K562 (cell line): ENCODE results near the gene LSM4. TPM values are rescaled to one million over a fixed set of nuclear protein-coding genes. Genes with fewer than 3 reads are reported as not detected.
A peak's percentile ranks its signal among the peaks of the same experiment; 100 is the strongest.

Experiments
- BHLHE40 ChIP-seq: IDR thresholded peaks from 2 replicates; pipeline ENCODE4 v1.6.1; 2011; ENCODE audit warnings: low read length, improper control_type of control experiment
- CC2D1A ChIP-seq: fragments of 450-650 bp; IDR thresholded peaks from 2 replicates; pipeline ENCODE4 v1.6.1; 2017; ENCODE audit warnings: mild to moderate bottlenecking
- FOSL1 ChIP-seq: fragments of 200-800 bp; sonication (Bioruptor generic); conservative IDR thresholded peaks from 2 replicates; pipeline ENCODE4 v1.6.1; 2016; ENCODE audit warnings: missing genetic modification characterization, missing compliant biosample characterization
- MBD2 ChIP-seq: sonication (generic); IDR thresholded peaks from 2 replicates; pipeline ENCODE4 v1.6.1; 2016; ENCODE audit warnings: low read depth, borderline replicate concordance
- MTA2 ChIP-seq: fragments of 450-650 bp; IDR thresholded peaks from 2 replicates; pipeline ENCODE4 v1.6.1; 2016; ENCODE audit warnings: low read depth
- MTA3 ChIP-seq: fragments of 450-650 bp; formaldehyde crosslinking; IDR thresholded peaks from 2 replicates; pipeline ENCODE4 v1.6.1; 2017; ENCODE audit warnings: mild to moderate bottlenecking, borderline replicate concordance
- NR4A1 ChIP-seq, 2 experiments: fragments of 250-450 bp in 1 of 2; fragments of 450-650 bp in 1 of 2; sonication (Bioruptor Pico) in 1 of 2; IDR thresholded peaks; 2 replicates each; pipeline versions ENCODE4 v1.4.0 to v1.6.1; 2016 to 2020; ENCODE audit warnings: mild to moderate bottlenecking in 2 of 2, missing compliant biosample characterization in 1 of 2, missing genetic modification characterization in 1 of 2, moderate library complexity in 1 of 2
- PHB ChIP-seq: fragments of 250-450 bp; sonication (Bioruptor Pico); IDR thresholded peaks from 2 replicates; pipeline ENCODE4 v1.5.0; 2021
- PHF8 ChIP-seq: fragments of 200-600 bp; sonication (generic); IDR thresholded peaks from 2 replicates; pipeline ENCODE4 v1.6.1; 2012; ENCODE audit warnings: mixed run types, mild to moderate bottlenecking, inconsistent platforms, low read length, moderate library complexity, borderline replicate concordance
- SAFB ChIP-seq: fragments of 200-400 bp; formaldehyde crosslinking; IDR thresholded peaks from 2 replicates; pipeline ENCODE4 v1.6.1; 2017; ENCODE audit warnings: low read depth, low read length, borderline replicate concordance
- SP2 ChIP-seq: IDR thresholded peaks from 2 replicates; pipeline ENCODE4 v1.6.1; 2011; ENCODE audit warnings: mild to moderate bottlenecking, low read depth, low read length, moderate library complexity; ENCODE audit not compliant: poor library complexity, severe bottlenecking; ENCODE audit errors: extremely low read depth
- SRSF1 ChIP-seq: fragments of 200-400 bp; formaldehyde crosslinking; IDR thresholded peaks from 2 replicates; pipeline ENCODE4 v1.6.1; 2017; ENCODE audit warnings: mild to moderate bottlenecking, low read depth, low read length, moderate library complexity
- WHSC1 ChIP-seq: IDR thresholded peaks from one replicate; pipeline ENCODE4 v1.6.1; 2012; ENCODE audit warnings: low read length, control low read depth, inconsistent platforms
- ZKSCAN3 ChIP-seq: fragments of 250-450 bp; sonication (Bioruptor Pico); IDR thresholded peaks from 2 replicates; pipeline ENCODE4 v1.4.0; 2020
- ZNF408 ChIP-seq: fragments of 250-450 bp; sonication (Bioruptor Pico); IDR thresholded peaks from 2 replicates; pipeline ENCODE4 v1.4.0; 2020; ENCODE audit warnings: low read depth, mild to moderate bottlenecking, moderate library complexity
- ZNF586 ChIP-seq: fragments of 450-650 bp; formaldehyde crosslinking; conservative IDR thresholded peaks from 2 replicates; pipeline ENCODE4 v1.4.0; 2020; ENCODE audit warnings: mild to moderate bottlenecking, moderate library complexity
- polyA plus RNA-seq, 8 experiments: library from polyadenylated mRNA; depleted of rRNA in 4 of 8; stranded (reverse) in 5 of 8; unstranded in 3 of 8; fragments of >200 nt; fragmentation: Nextera tagmentation in 2 of 8; fragmentation: Illumina TruSeq in 1 of 8; extraction: Ambion mirVana in 2 of 8; extraction: Trizol in 1 of 8; gene quantifications; 2 replicates each; pipeline versions ENCODE4 v1.2.1 to v1.2.3, GENCODE V29; 2011 to 2014; ENCODE audit warnings: inconsistent platforms in 1 of 8, missing spikeins in 1 of 8
- total RNA-seq, 7 experiments: library from RNA; depleted of rRNA in 6 of 7; stranded (reverse); fragments of >200 nt in 6 of 7; fragmentation: Illumina TruSeq in 2 of 7; extraction: Trizol in 2 of 7; gene quantifications; 2 replicates each; pipeline versions ENCODE4 v1.2.1 to v1.2.3, GENCODE V29; 2011 to 2021; ENCODE audit warnings: low replicate concordance in 1 of 7
- TF ChIP-seq, protein P1 (sequence below): fragments of 250-450 bp; sonication (Bioruptor Pico); IDR thresholded peaks from 2 replicates; pipeline ENCODE4 v1.4.0; 2020
- TF ChIP-seq, protein P2 (sequence below): fragments of 450-650 bp; IDR thresholded peaks from 2 replicates; pipeline ENCODE4 v1.6.1; 2016; ENCODE audit warnings: missing biosample characterization, missing genetic modification characterization
- TF ChIP-seq, protein P3 (sequence below), 2 experiments: IDR thresholded peaks; 2 replicates each; pipeline ENCODE4 v1.6.1; 2012; ENCODE audit warnings: improper control_type of control experiment in 2 of 2, low read depth in 2 of 2, low read length in 2 of 2, borderline replicate concordance in 1 of 2

LSM4 gene
- total and polyA plus RNA-seq, 9 of the 15 experiments (the other 6 are each of a cell fraction or from before 2014, with no cell fraction given): 11.9 to 763 (median 202) TPM

DNA sequence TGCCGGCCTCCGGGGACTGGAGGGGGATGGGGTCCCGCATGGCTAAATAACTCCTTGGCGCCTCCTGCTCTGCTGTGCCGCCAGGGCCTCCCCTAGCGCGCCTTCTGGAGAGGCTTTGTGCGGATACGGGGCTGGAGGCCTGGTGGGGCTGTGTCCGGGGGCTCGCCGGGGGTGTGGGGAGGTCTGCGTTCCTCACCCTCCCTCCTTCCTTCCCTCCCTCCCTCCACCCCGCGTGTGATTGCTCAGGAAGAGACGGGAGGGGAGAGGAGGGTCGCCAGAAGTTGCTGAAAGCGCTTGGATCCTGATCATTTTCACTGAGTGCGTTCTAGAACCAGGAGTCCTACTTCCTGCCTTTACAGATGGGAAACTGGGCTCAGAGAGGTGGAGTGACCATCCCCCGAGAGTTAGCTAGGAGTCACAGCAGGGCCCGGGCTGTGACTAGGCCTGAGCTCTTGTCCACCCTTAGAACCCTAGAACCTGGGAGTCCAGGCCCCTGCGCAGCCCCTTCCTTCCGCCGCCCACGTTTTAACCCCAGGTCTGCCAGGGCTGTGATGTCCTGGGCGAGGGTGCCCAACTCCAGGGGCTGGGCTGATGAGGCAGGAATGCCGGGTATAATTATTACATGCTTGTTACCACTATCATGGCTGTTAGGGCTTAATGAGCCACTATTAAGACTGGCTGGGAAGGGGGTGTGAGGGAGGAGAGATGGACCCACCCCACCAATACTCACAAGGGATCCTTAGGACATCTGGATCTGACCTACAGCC lies 40.7 kb downstream of the LSM4 start (continued):
- TF ChIP-seq, protein P1, sequence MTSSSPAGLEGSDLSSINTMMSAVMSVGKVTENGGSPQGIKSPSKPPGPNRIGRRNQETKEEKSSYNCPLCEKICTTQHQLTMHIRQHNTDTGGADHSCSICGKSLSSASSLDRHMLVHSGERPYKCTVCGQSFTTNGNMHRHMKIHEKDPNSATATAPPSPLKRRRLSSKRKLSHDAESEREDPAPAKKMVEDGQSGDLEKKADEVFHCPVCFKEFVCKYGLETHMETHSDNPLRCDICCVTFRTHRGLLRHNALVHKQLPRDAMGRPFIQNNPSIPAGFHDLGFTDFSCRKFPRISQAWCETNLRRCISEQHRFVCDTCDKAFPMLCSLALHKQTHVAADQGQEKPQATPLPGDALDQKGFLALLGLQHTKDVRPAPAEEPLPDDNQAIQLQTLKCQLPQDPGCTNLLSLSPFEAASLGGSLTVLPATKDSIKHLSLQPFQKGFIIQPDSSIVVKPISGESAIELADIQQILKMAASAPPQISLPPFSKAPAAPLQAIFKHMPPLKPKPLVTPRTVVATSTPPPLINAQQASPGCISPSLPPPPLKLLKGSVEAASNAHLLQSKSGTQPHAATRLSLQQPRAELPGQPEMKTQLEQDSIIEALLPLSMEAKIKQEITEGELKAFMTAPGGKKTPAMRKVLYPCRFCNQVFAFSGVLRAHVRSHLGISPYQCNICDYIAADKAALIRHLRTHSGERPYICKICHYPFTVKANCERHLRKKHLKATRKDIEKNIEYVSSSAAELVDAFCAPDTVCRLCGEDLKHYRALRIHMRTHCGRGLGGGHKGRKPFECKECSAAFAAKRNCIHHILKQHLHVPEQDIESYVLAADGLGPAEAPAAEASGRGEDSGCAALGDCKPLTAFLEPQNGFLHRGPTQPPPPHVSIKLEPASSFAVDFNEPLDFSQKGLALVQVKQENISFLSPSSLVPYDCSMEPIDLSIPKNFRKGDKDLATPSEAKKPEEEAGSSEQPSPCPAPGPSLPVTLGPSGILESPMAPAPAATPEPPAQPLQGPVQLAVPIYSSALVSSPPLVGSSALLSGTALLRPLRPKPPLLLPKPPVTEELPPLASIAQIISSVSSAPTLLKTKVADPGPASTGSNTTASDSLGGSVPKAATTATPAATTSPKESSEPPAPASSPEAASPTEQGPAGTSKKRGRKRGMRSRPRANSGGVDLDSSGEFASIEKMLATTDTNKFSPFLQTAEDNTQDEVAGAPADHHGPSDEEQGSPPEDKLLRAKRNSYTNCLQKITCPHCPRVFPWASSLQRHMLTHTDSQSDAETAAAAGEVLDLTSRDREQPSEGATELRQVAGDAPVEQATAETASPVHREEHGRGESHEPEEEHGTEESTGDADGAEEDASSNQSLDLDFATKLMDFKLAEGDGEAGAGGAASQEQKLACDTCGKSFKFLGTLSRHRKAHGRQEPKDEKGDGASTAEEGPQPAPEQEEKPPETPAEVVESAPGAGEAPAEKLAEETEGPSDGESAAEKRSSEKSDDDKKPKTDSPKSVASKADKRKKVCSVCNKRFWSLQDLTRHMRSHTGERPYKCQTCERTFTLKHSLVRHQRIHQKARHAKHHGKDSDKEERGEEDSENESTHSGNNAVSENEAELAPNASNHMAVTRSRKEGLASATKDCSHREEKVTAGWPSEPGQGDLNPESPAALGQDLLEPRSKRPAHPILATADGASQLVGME: no peak
- no peak for TF ChIP-seq ZNF586
- TF ChIP-seq MBD2: peak; percentile 42
- no peak for TF ChIP-seq ZKSCAN3 (CRISPR knock-in tag)
- TF ChIP-seq BHLHE40: no peak
- TF ChIP-seq, protein P2, sequence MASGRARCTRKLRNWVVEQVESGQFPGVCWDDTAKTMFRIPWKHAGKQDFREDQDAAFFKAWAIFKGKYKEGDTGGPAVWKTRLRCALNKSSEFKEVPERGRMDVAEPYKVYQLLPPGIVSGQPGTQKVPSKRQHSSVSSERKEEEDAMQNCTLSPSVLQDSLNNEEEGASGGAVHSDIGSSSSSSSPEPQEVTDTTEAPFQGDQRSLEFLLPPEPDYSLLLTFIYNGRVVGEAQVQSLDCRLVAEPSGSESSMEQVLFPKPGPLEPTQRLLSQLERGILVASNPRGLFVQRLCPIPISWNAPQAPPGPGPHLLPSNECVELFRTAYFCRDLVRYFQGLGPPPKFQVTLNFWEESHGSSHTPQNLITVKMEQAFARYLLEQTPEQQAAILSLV (tag): no peak
- TF ChIP-seq SAFB: no peak
- TF ChIP-seq, protein P3, sequence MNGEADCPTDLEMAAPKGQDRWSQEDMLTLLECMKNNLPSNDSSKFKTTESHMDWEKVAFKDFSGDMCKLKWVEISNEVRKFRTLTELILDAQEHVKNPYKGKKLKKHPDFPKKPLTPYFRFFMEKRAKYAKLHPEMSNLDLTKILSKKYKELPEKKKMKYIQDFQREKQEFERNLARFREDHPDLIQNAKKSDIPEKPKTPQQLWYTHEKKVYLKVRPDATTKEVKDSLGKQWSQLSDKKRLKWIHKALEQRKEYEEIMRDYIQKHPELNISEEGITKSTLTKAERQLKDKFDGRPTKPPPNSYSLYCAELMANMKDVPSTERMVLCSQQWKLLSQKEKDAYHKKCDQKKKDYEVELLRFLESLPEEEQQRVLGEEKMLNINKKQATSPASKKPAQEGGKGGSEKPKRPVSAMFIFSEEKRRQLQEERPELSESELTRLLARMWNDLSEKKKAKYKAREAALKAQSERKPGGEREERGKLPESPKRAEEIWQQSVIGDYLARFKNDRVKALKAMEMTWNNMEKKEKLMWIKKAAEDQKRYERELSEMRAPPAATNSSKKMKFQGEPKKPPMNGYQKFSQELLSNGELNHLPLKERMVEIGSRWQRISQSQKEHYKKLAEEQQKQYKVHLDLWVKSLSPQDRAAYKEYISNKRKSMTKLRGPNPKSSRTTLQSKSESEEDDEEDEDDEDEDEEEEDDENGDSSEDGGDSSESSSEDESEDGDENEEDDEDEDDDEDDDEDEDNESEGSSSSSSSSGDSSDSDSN (IDR thresholded peaks at IDR 0.05; ENCODE audit: borderline replicate concordance in 1 of 2, low read depth in 2 of 2, low read length in 2 of 2): no peak
- peak; percentile 19 for TF ChIP-seq NR4A1 (CRISPR knock-in tag; IDR thresholded peaks at IDR 0.05)
- peak; percentile 50; the same call in 1 of the 2 replicates for TF ChIP-seq NR4A1 (tag; IDR thresholded peaks at IDR 0.05)
- TF ChIP-seq MTA3: no peak
- TF ChIP-seq MTA2: no peak
- TF ChIP-seq SP2: no peak
- no peak for TF ChIP-seq CC2D1A
- 0 out of 2 replicates have a peak, but pooled peaks have one; percentile 51 for TF ChIP-seq FOSL1 (tag)
- no peak for TF ChIP-seq PHB (CRISPR knock-in tag)
- no peak for TF ChIP-seq WHSC1
- TF ChIP-seq ZNF408 (CRISPR knock-in tag): no peak
- no peak for TF ChIP-seq SRSF1
- peak; percentile 55; the same call in 1 of the 2 replicates for TF ChIP-seq PHF8
